ENCODE data around the gene DNAH11. TPM values are rescaled to one million over a fixed set of nuclear protein-coding genes. Genes with fewer than 3 reads are reported as not detected.

DNAH11 gene
- total and polyA plus RNA-seq, 2 of the 13 experiments (the other 11 are each of a cell fraction or from before 2014, with no cell fraction given) = not detected

- TF ChIP-seq, protein P1, sequence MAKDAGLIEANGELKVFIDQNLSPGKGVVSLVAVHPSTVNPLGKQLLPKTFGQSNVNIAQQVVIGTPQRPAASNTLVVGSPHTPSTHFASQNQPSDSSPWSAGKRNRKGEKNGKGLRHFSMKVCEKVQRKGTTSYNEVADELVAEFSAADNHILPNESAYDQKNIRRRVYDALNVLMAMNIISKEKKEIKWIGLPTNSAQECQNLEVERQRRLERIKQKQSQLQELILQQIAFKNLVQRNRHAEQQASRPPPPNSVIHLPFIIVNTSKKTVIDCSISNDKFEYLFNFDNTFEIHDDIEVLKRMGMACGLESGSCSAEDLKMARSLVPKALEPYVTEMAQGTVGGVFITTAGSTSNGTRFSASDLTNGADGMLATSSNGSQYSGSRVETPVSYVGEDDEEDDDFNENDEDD (CRISPR knock-in tag; IDR thresholded peaks at IDR 0.05; ENCODE audit: borderline replicate concordance) = no peak
- TF ChIP-seq MXI1 (IDR thresholded peaks at IDR 0.05; ENCODE audit: borderline replicate concordance, low read depth, low read length) = no peak
- TF ChIP-seq ZC3H4 (CRISPR knock-in tag; IDR thresholded peaks at IDR 0.05; ENCODE audit: borderline replicate concordance) = no peak
- no peak for TF ChIP-seq ZNF816 (CRISPR knock-in tag; IDR thresholded peaks at IDR 0.05; ENCODE audit: borderline replicate concordance)
- TF ChIP-seq ZNF264 (CRISPR knock-in tag; IDR thresholded peaks at IDR 0.05) = no peak
- TF ChIP-seq CREB3 (CRISPR knock-in tag; IDR thresholded peaks at IDR 0.05) = no peak
- no peak for TF ChIP-seq ZNF879 (CRISPR knock-in tag; IDR thresholded peaks at IDR 0.05)
- TF ChIP-seq ZFP36L1 (CRISPR knock-in tag; IDR thresholded peaks at IDR 0.05) = no peak
- no peak for TF ChIP-seq ZFP82 (CRISPR knock-in tag; IDR thresholded peaks at IDR 0.05; ENCODE audit: borderline replicate concordance)
- TF ChIP-seq PRMT3 (CRISPR knock-in tag; IDR thresholded peaks at IDR 0.05; ENCODE audit: borderline replicate concordance, low read depth) = no peak
- no peak for TF ChIP-seq ZNF687 (CRISPR knock-in tag; IDR thresholded peaks at IDR 0.05)
- TF ChIP-seq SRSF9 (IDR thresholded peaks at IDR 0.05; ENCODE audit: borderline replicate concordance, insufficient read depth, low read depth, low read length, poor library complexity, severe bottlenecking) = no peak
- no peak for TF ChIP-seq CCAR2 (optimal IDR thresholded peaks at IDR 0.05; ENCODE audit: low read depth, low read length)
- TF ChIP-seq HCFC1 (IDR thresholded peaks at IDR 0.05; ENCODE audit: low read depth, low read length) = no peak
- TF ChIP-seq ZNF7 (CRISPR knock-in tag; IDR thresholded peaks at IDR 0.05) = no peak
- TF ChIP-seq TBX2 (CRISPR knock-in tag; IDR thresholded peaks at IDR 0.05; ENCODE audit: borderline replicate concordance) = no peak
- no peak for TF ChIP-seq ZNF382 (CRISPR knock-in tag; IDR thresholded peaks at IDR 0.05; ENCODE audit: borderline replicate concordance)
- TF ChIP-seq PPARG (CRISPR knock-in tag; conservative IDR thresholded peaks at IDR 0.05) = 0 out of 2 replicates have a peak, but pooled peaks have one; percentile 12
- no peak for TF ChIP-seq ZNF562 (CRISPR knock-in tag; IDR thresholded peaks at IDR 0.05; ENCODE audit: borderline replicate concordance)
- no peak for TF ChIP-seq ZNF205 (CRISPR knock-in tag; IDR thresholded peaks at IDR 0.05)
- TF ChIP-seq, protein P2, sequence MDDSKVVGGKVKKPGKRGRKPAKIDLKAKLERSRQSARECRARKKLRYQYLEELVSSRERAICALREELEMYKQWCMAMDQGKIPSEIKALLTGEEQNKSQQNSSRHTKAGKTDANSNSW (CRISPR knock-in tag; IDR thresholded peaks at IDR 0.05; ENCODE audit: borderline replicate concordance) = no peak
- no peak for TF ChIP-seq SP4 (CRISPR knock-in tag; IDR thresholded peaks at IDR 0.05)
- no peak for TF ChIP-seq ZKSCAN5 (CRISPR knock-in tag; IDR thresholded peaks at IDR 0.05)
- no peak for TF ChIP-seq NONO (IDR thresholded peaks at IDR 0.05)
- TF ChIP-seq NONO (CRISPR knock-in tag; conservative IDR thresholded peaks at IDR 0.05) = no peak
- TF ChIP-seq ZFP36L2 (CRISPR knock-in tag; IDR thresholded peaks at IDR 0.05) = no peak
Observed at GRCh38 chr7:21617916-21618390, 75.1 kb downstream of the DNAH11 start (continued).

All from HepG2 (cell line).